IMR-90 (cell line): ENCODE measurements around the gene VSTM5. TPM values are rescaled to one million over a fixed set of nuclear protein-coding genes. Genes with fewer than 3 reads are reported as not detected.

Experiments used
- ATAC-seq: fragments of 200-7000 bp; cut with Tn5 transposase; 2 replicates; pipeline ENCODE4 v1.9.1; 2020; ENCODE audit warnings: low read depth, mild to moderate bottlenecking, moderate library complexity
- BruUV-seq: library from RNA; stranded (reverse); fragments of 400-500 nt; replicated peaks from 2 replicates; lab custom pipeline; 2021; lab: Mats Ljungman, UMichigan
- CTCF ChIA-PET: fragments of 300-600 bp; formaldehyde crosslinking; extraction: SDS; loops from one replicate; lab custom pipeline; 2021; ENCODE audit warnings: antibody characterized with exemption; lab: Yijun Ruan, JAX
- POLR2A ChIA-PET: fragments of 300-600 bp; sonication (Branson Sonifier 250); formaldehyde crosslinking; loops from one replicate; lab custom pipeline; 2022; ENCODE audit warnings: antibody characterized with exemption; ENCODE audit not compliant: unreplicated experiment; lab: Charles Lee
- DNase-seq: peaks from one replicate; pipeline ENCODE4 v3.0.0; 2013
- H2AFZ ChIP-seq: replicated peaks from 2 replicates; pipeline ENCODE3; 2013; ENCODE audit warnings: low read length, mild to moderate bottlenecking; ENCODE audit not compliant: poor library complexity
- H2AK5ac ChIP-seq: 2 replicates; pipeline ENCODE4 v1.6.1; 2013; ENCODE audit warnings: low read depth, low read length, inconsistent platforms
- H2AK9ac ChIP-seq: replicated peaks from 2 replicates; pipeline ENCODE3; 2013; ENCODE audit warnings: mild to moderate bottlenecking, low read depth, low read length, moderate library complexity; ENCODE audit not compliant: poor library complexity
- H2BK120ac ChIP-seq: 2 replicates; pipeline ENCODE4 v1.6.1; 2013; ENCODE audit warnings: low read depth, low read length, inconsistent platforms
- H2BK15ac ChIP-seq: 3 replicates; pipeline ENCODE4 v1.6.1; 2013; ENCODE audit warnings: low read depth, low read length, inconsistent platforms
- H2BK20ac ChIP-seq: 2 replicates; pipeline ENCODE4 v1.6.1; 2013; ENCODE audit warnings: low read depth, mild to moderate bottlenecking, inconsistent platforms, low read length, moderate library complexity
- H2BK5ac ChIP-seq: 2 replicates; pipeline ENCODE4 v1.6.1; 2013; ENCODE audit warnings: mild to moderate bottlenecking, low read depth, low read length, inconsistent platforms; ENCODE audit not compliant: poor library complexity, severe bottlenecking
- H3K14ac ChIP-seq: replicated peaks from 2 replicates; pipeline ENCODE4 v1.6.1; 2013; ENCODE audit warnings: low read depth, low read length, inconsistent platforms
- H3K18ac ChIP-seq: 2 replicates; pipeline ENCODE4 v1.6.1; 2013; ENCODE audit warnings: low read depth, low read length, control low read depth
- H3K23ac ChIP-seq: 2 replicates; pipeline ENCODE4 v1.6.1; 2013; ENCODE audit warnings: low read depth, low read length, inconsistent platforms
- H3K27ac ChIP-seq: 2 replicates; pipeline ENCODE4 v1.5.1; 2013; ENCODE audit warnings: mild to moderate bottlenecking, control low read depth, low read length; ENCODE audit not compliant: insufficient read depth
- H3K27me3 ChIP-seq: 2 replicates; pipeline ENCODE4 v1.6.1; 2013; ENCODE audit warnings: low read length; ENCODE audit not compliant: control insufficient read depth, insufficient read depth
- H3K36me3 ChIP-seq: 2 replicates; pipeline ENCODE4 v1.6.1; 2013; ENCODE audit warnings: low read length, mixed read lengths; ENCODE audit not compliant: control insufficient read depth, insufficient read depth
- H3K4ac ChIP-seq: 2 replicates; pipeline ENCODE4 v1.6.1; 2013; ENCODE audit warnings: low read depth, low read length, inconsistent platforms
- H3K4me1 ChIP-seq: 2 replicates; pipeline ENCODE4 v1.6.1; 2013; ENCODE audit warnings: low read length, mixed read lengths; ENCODE audit not compliant: control insufficient read depth, insufficient read depth
- H3K4me2 ChIP-seq: 2 replicates; pipeline ENCODE4 v1.6.1; 2013; ENCODE audit warnings: low read depth, mild to moderate bottlenecking, control low read depth, low read length, moderate library complexity
- H3K4me3 ChIP-seq: 2 replicates; pipeline ENCODE4 v1.5.1; 2013; ENCODE audit warnings: low read depth, mild to moderate bottlenecking, control low read depth, low read length, moderate library complexity; ENCODE audit not compliant: insufficient read depth
- H3K56ac ChIP-seq: 2 replicates; pipeline ENCODE4 v1.6.1; 2013; ENCODE audit warnings: low read length, inconsistent platforms; ENCODE audit not compliant: insufficient read depth; ENCODE audit errors: extremely low read depth
- H3K79me1 ChIP-seq, 2 experiments: 2 replicates each; pipeline ENCODE4 v1.6.1; 2013; ENCODE audit warnings: low read length in 2 of 2, inconsistent platforms in 1 of 2, low read depth in 1 of 2
- H3K9ac ChIP-seq: 2 replicates; pipeline ENCODE4 v1.6.1; 2013; ENCODE audit warnings: low read depth, low read length, control low read depth
- H3K9me1 ChIP-seq: 2 replicates; pipeline ENCODE4 v1.6.1; 2013; ENCODE audit warnings: low read length, inconsistent platforms; ENCODE audit not compliant: insufficient read depth
- H3K9me3 ChIP-seq: 2 replicates; pipeline ENCODE4 v1.6.1; 2013; ENCODE audit warnings: low read length; ENCODE audit not compliant: control insufficient read depth, insufficient read depth
- H4K20me1 ChIP-seq: 2 replicates; pipeline ENCODE4 v1.6.1; 2013; ENCODE audit warnings: low read length, inconsistent platforms; ENCODE audit not compliant: insufficient read depth
- H4K5ac ChIP-seq: 2 replicates; pipeline ENCODE4 v1.6.1; 2013; ENCODE audit warnings: mild to moderate bottlenecking, low read depth, low read length, control low read depth
- H4K8ac ChIP-seq, 2 experiments: 2 replicates each; pipeline ENCODE4 v1.6.1; 2013; ENCODE audit warnings: low read depth in 2 of 2, low read length in 2 of 2, control low read depth in 1 of 2, inconsistent platforms in 1 of 2
- H4K91ac ChIP-seq: 2 replicates; pipeline ENCODE4 v1.6.1; 2013; ENCODE audit warnings: low read depth, low read length, inconsistent platforms; ENCODE audit not compliant: insufficient read depth
- RFX5 ChIP-seq: IDR thresholded peaks from 2 replicates; pipeline ENCODE4 v1.8.0; 2012; ENCODE audit warnings: low read depth, mild to moderate bottlenecking, low read length, moderate library complexity
- WGBS, 2 experiments: methylation state at CpG; one replicate each; pipeline versions ENCODE4 v1.1.5 to v1.1.7; 2013; ENCODE audit warnings: missing lambda C conversion rate in 2 of 2; ENCODE audit not compliant: insufficient read length in 1 of 2; ENCODE audit errors: extremely low coverage in 2 of 2; 5-methylcytosine and 5-hydroxymethylcytosine counted together
- dilution Hi-C: fragments of 300-500 bp; cut with HindIII; formaldehyde crosslinking; loops from one replicate; pipeline ENCODE4 v1.14.3; 2018; ENCODE audit warnings: low sequenced_read_pairs; ENCODE audit not compliant: unreplicated experiment
- in situ Hi-C: fragments of 300-500 bp; cut with MboI; formaldehyde crosslinking; loops from 3 replicates; pipeline ENCODE4 v1.14.3; 2019; ENCODE audit warnings: low sequenced_read_pairs, inconsistent platforms, mixed read lengths
- intact Hi-C: fragments of 100-400 bp; cut with micrococcal nuclease; formaldehyde crosslinking; loops from 2 replicates; pipeline ENCODE4 v1.10.0; 2022
- polyA plus RNA-seq, 3 experiments: library from polyadenylated mRNA; depleted of rRNA; stranded (reverse); fragments of >200 nt; gene quantifications; 2 replicates each; pipeline ENCODE4 v1.2.3, GENCODE V29; 2012; ENCODE audit warnings: low replicate concordance in 1 of 3
- total RNA-seq: library from RNA; depleted of rRNA; stranded (reverse); fragments of >200 nt; gene quantifications from 2 replicates; pipeline ENCODE4 v1.2.3, GENCODE V29; 2012

Gene VSTM5
- total and polyA plus RNA-seq, 2 of the 4 experiments (the other 2 are of a cell fraction): 0.36 to 0.43 TPM

DNA sequence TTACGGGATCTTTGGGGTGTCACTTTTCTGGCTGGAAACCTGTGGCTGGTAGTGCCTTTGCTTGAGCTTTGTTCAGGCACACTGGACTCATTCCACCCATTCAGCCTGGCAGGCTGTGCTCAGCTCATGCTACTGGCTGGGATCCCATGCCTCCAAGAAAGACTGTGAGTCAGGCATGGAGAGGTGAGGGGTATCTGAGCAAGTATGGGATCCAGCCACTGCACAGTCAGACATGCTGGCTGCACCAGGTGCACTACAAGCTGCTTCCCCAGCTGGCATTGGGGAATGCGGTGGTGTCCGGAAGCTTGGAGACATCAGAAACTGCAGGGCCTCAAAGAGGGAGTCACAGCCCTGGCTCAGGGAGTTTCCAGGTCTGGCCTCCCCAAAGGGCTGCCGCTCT lies 78.3 kb downstream of the VSTM5 start:
- no peak for ATAC-seq
- no TSS peak for BruUV-seq
- in situ Hi-C loops: no loop called here

More for the DNA sequence above, 78.3 kb downstream of the VSTM5 start:
- H2BK20ac ChIP-seq: no peak overlapping the region
- no peak overlapping the region for H2AK5ac ChIP-seq
- H3K14ac ChIP-seq: no peak overlapping the region
- no peak overlapping the region for H2AK9ac ChIP-seq
- no peak overlapping the region for H3K9ac ChIP-seq
- peak; percentile 32 for DNase-seq
- no peak overlapping the region for H3K4ac ChIP-seq
- POLR2A ChIA-PET: no interaction called here
- H3K18ac ChIP-seq: no peak overlapping the region
- H3K27me3 ChIP-seq: no peaks in the 10 kb centered on the region
- no peaks in the 10 kb centered on the region for H4K20me1 ChIP-seq
- H4K91ac ChIP-seq: no peak overlapping the region
- H3K9me1 ChIP-seq: no peaks in the 10 kb centered on the region
- H3K79me1 ChIP-seq: no peaks in the 10 kb centered on the region
- H3K9me3 ChIP-seq: peaks cover 3% of the 10 kb centered on the region; the same call in 1 of the 2 replicates
- no peak overlapping the region for H3K4me3 ChIP-seq
- H3K23ac ChIP-seq: no peak overlapping the region
- H3K56ac ChIP-seq: no peak overlapping the region
- no peak overlapping the region for H4K8ac ChIP-seq
- no peaks in the 10 kb centered on the region for H3K36me3 ChIP-seq
- H2BK120ac ChIP-seq: no peak overlapping the region
- H4K5ac ChIP-seq: no peak overlapping the region
- no peaks in the 10 kb centered on the region for H3K4me1 ChIP-seq
- intact Hi-C loops: no loop called here
- H3K27ac ChIP-seq: no peak overlapping the region
- H2BK5ac ChIP-seq: no peak overlapping the region
- dilution Hi-C loops: no loop called here
- CTCF ChIA-PET: no interaction called here
- 100% methylated on average over 1 of the region's 4 CpGs; no CpG with 5 or more reads in 1 of the 2 experiments for WGBS, 2 experiments
- no peak overlapping the region for H3K4me2 ChIP-seq
- no peak for TF ChIP-seq RFX5
- no peak overlapping the region for H2BK15ac ChIP-seq
- no peak overlapping the region for H2AFZ ChIP-seq
